Upper lobe of right lung (tissue), 1 donor: Measurements from ENCODE around the gene RPTN. TPM values are rescaled to one million over a fixed set of nuclear protein-coding genes. Genes with fewer than 3 reads are reported as not detected.
A peak's percentile ranks its signal among the peaks of the same experiment; 100 is the strongest.

ENCODE experiments used
- ATAC-seq: fragments of 200-7000 bp; cut with Tn5 transposase; one replicate; pipeline ENCODE4 v1.9.1; 2020; ENCODE audit warnings: mild to moderate bottlenecking, moderate library complexity
- DNase-seq: peaks from one replicate; pipeline ENCODE4 v3.0.0-alpha.2; 2020
- H3K27ac ChIP-seq: fragments of 200-600 bp; one replicate; pipeline ENCODE4 v1.8.0; 2022
- H3K27me3 ChIP-seq: fragments of 200-600 bp; one replicate; pipeline ENCODE4 v1.8.0; 2022; ENCODE audit warnings: mild to moderate bottlenecking
- H3K36me3 ChIP-seq: fragments of 200-600 bp; one replicate; pipeline ENCODE4 v1.8.0; 2022
- H3K4me1 ChIP-seq: fragments of 200-600 bp; one replicate; pipeline ENCODE4 v1.8.0; 2022
- H3K4me3 ChIP-seq: fragments of 200-600 bp; one replicate; pipeline ENCODE4 v1.8.0; 2022; ENCODE audit warnings: mild to moderate bottlenecking
- H3K9me3 ChIP-seq: fragments of 200-600 bp; one replicate; pipeline ENCODE4 v1.8.0; 2022
- CTCF ChIP-seq: fragments of 200-600 bp; IDR thresholded peaks from one replicate; pipeline ENCODE4 v1.8.0; 2022; ENCODE audit warnings: antibody characterized with exemption
- intact Hi-C: fragments of 100-400 bp; cut with DNase I; formaldehyde crosslinking; loops from one replicate; pipeline ENCODE4 v1.11.0; 2022
- total RNA-seq: library from RNA; stranded (reverse); fragmentation: NEBNext Ultra II Directional; extraction: Animal tissue kit (Norgen Biotek cat#: 25700); gene quantifications from one replicate; pipeline ENCODE4 v1.2.1, GENCODE V29; 2021
- donor health status: DM: no; HTN: yes; CAD: no; lungs with severe emphysema.

Gene RPTN
- total RNA-seq, 1 donor from 2014 or later = not detected

GRCh38 chr1:152112101-152112884 lies 46.7 kb downstream of the RPTN start:
- peaks cover 6% of the 10 kb centered on the region for H3K9me3 ChIP-seq
- ATAC-seq (no peak), DNase-seq (peak; percentile 61)
- H3K27ac ChIP-seq = no peak overlapping the region
- intact Hi-C loops = no loop called here
- H3K4me3 ChIP-seq = peak overlapping the region; percentile 55
- H3K4me1 ChIP-seq = peaks cover 33% of the 10 kb centered on the region
- H3K27me3 ChIP-seq = peaks cover 92% of the 10 kb centered on the region
- no peak for TF ChIP-seq CTCF
- H3K36me3 ChIP-seq = no peaks in the 10 kb centered on the region

GRCh38 chr1:152111515-152111968 lies 47.5 kb downstream of the RPTN start:
- Histone ChIP-seq H3K4me1 (peaks cover 33% of the 10 kb centered on the region), H3K27me3 (peaks cover 92% of the 10 kb centered on the region), H3K27ac (no peak overlapping the region), H3K9me3 (peaks cover 6% of the 10 kb centered on the region), H3K36me3 (no peaks in the 10 kb centered on the region), H3K4me3 (peak overlapping the region; percentile 55)
- TF ChIP-seq CTCF = no peak
- no peak for DNase-seq
- no peak for ATAC-seq
- intact Hi-C loops = no loop called here

- ATAC-seq = peak; percentile 47
Observed at GRCh38 chr1:152110860-152111514, 48.0 kb downstream of the RPTN start.

GRCh38 chr1:152110365-152110859 lies 48.6 kb downstream of the RPTN start:
- Histone ChIP-seq H3K36me3 (no peaks in the 10 kb centered on the region), H3K4me1 (peaks cover 33% of the 10 kb centered on the region), H3K27me3 (peaks cover 92% of the 10 kb centered on the region), H3K4me3 (peak overlapping the region; percentile 55), H3K9me3 (peaks cover 6% of the 10 kb centered on the region), H3K27ac (no peak overlapping the region)
- DNase-seq (peak; percentile 69), ATAC-seq (peak; percentile 64)
- intact Hi-C loops = no loop called here
- no peak for TF ChIP-seq CTCF

More at GRCh38 chr1:152110860-152111514, 48.0 kb downstream of the RPTN start:
- Histone ChIP-seq H3K27me3 (peaks cover 92% of the 10 kb centered on the region), H3K27ac (no peak overlapping the region), H3K36me3 (no peaks in the 10 kb centered on the region), H3K4me1 (peaks cover 33% of the 10 kb centered on the region), H3K9me3 (peaks cover 6% of the 10 kb centered on the region), H3K4me3 (peak overlapping the region; percentile 55)
- no peak for TF ChIP-seq CTCF
- peak; percentile 67 for DNase-seq
- intact Hi-C loops = no loop called here

GRCh38 chr1:152109998-152110294 lies 49.1 kb downstream of the RPTN start:
- ATAC-seq (no peak), DNase-seq (no peak)
- Histone ChIP-seq H3K27ac (no peak overlapping the region), H3K4me3 (peak overlapping the region; percentile 55), H3K4me1 (peaks cover 33% of the 10 kb centered on the region), H3K9me3 (peaks cover 6% of the 10 kb centered on the region), H3K27me3 (peaks cover 92% of the 10 kb centered on the region), H3K36me3 (no peaks in the 10 kb centered on the region)
- no peak for TF ChIP-seq CTCF
- intact Hi-C loops = no loop called here
